ENCODE measurements around the gene SHC4.

The SHC4 gene

GRCh38 chr15:48862705-48863104, 101.0 kb downstream of the SHC4 start:
- H3K14ac ChIP-seq (ENCODE audit: low read length), result no peak overlapping the region
- no peak overlapping the region for H3K4me3 ChIP-seq (ENCODE audit: low read length in 2 of 2)
- H4K8ac ChIP-seq (ENCODE audit: low read depth, low read length), result no peak overlapping the region
- no peaks in the 10 kb centered on the region for H3K79me1 ChIP-seq (ENCODE audit: low read depth, low read length)
- H2AFZ ChIP-seq (ENCODE audit: low read length), result peak overlapping the region; percentile 77
- no peak overlapping the region for H2AK5ac ChIP-seq (ENCODE audit: low read depth, low read length)
- H3K9ac ChIP-seq (ENCODE audit: low read depth, low read length, poor library complexity), result no peak overlapping the region
- no peak overlapping the region for H2BK120ac ChIP-seq (ENCODE audit: low read depth, low read length)
- no peak overlapping the region for H3K27ac ChIP-seq (replicated peaks; ENCODE audit: low read length)
- no peak overlapping the region for H3K18ac ChIP-seq (ENCODE audit: low read length)
- H2BK15ac ChIP-seq (ENCODE audit: low read length), result no peak overlapping the region
- H3K4me1 ChIP-seq (ENCODE audit: control insufficient read depth in 2 of 2, insufficient read depth in 1 of 2, low read depth in 1 of 2, low read length in 2 of 2), result peaks cover 6 to 9% of the 10 kb centered on the region in 2 donors
- no peak overlapping the region for H4K91ac ChIP-seq (ENCODE audit: low read depth, low read length, poor library complexity)
- no peak overlapping the region for H2BK12ac ChIP-seq (ENCODE audit: low read length)
- H2BK5ac ChIP-seq (ENCODE audit: low read length), result no peak overlapping the region
- H3K4ac ChIP-seq (ENCODE audit: low read length), result no peak overlapping the region
- no peak overlapping the region for H3K23ac ChIP-seq (ENCODE audit: low read depth, low read length, poor library complexity)
- H3K36me3 ChIP-seq (replicated peaks in 1 of 2; ENCODE audit: control insufficient read depth in 2 of 2, insufficient read depth in 2 of 2, low read length in 2 of 2), result no peaks in the 10 kb centered on the region
- no peak for DNase-seq (ENCODE audit: low spot score)
- H3K4me2 ChIP-seq (ENCODE audit: insufficient read depth, low read length, poor library complexity, severe bottlenecking), result no peak overlapping the region
- no peaks in the 10 kb centered on the region for H3K9me3 ChIP-seq (replicated peaks in 1 of 2; ENCODE audit: control insufficient read depth in 2 of 2, insufficient read depth in 1 of 2, low read depth in 1 of 2, low read length in 2 of 2)
- H3K27me3 ChIP-seq (ENCODE audit: control insufficient read depth in 3 of 3, insufficient read depth in 3 of 3, low read depth in 1 of 3, low read length in 3 of 3), result no peaks in the 10 kb centered on the region
- WGBS, 2 donors (ENCODE audit: extremely low coverage in 2 of 2, insufficient read length in 2 of 2, insufficient replicate concordance in 1 of 2), result no CpG with 5 or more reads among the region's 1 CpG

DNA sequence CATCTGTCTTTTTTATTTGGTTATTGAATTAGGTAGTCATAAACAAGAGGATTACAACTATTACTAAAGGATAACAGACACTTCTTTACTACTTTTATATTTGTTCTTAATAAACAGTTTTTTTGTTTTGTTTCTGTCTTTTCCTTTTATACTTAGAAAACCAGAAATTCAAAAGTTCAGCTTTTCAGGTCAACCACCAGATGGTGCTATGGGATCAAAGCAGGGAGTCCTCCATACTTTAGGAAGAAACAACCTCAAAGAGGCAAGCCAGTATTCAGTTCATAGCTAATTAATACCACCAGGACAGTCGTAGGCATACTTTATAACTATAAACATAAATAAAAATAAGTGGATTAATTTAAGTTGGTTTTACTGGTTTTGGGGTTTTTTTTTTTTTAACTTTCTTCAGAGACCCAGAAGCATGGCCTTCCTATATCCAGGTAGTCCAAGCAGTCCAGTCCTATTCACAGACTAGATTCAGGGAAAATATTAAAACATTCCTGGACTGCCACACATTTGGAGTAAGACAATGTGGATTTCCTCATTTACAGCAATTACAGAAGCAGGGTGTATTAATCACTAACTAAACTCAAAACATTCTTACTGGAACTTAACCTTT, 101.8 kb downstream of the SHC4 start:
- DNase-seq (ENCODE audit: low spot score), result peak; percentile 56
- Histone ChIP-seq H3K4me2 (ENCODE audit: insufficient read depth, low read length, poor library complexity, severe bottlenecking) (no peak overlapping the region), H2AK5ac (ENCODE audit: low read depth, low read length) (no peak overlapping the region), H4K91ac (ENCODE audit: low read depth, low read length, poor library complexity) (no peak overlapping the region), H3K18ac (ENCODE audit: low read length) (no peak overlapping the region), H2BK15ac (ENCODE audit: low read length) (no peak overlapping the region), H2BK120ac (ENCODE audit: low read depth, low read length) (no peak overlapping the region), H3K4me1 (ENCODE audit: control insufficient read depth in 2 of 2, insufficient read depth in 1 of 2, low read depth in 1 of 2, low read length in 2 of 2) (peaks cover 6 to 11% of the 10 kb centered on the region in 2 donors), H3K27me3 (ENCODE audit: control insufficient read depth in 3 of 3, insufficient read depth in 3 of 3, low read depth in 1 of 3, low read length in 3 of 3) (no peaks in the 10 kb centered on the region), H3K79me1 (ENCODE audit: low read depth, low read length) (no peaks in the 10 kb centered on the region), H3K14ac (ENCODE audit: low read length) (no peak overlapping the region), H3K9ac (ENCODE audit: low read depth, low read length, poor library complexity) (no peak overlapping the region), H4K8ac (ENCODE audit: low read depth, low read length) (no peak overlapping the region), H3K9me3 (replicated peaks in 1 of 2; ENCODE audit: control insufficient read depth in 2 of 2, insufficient read depth in 1 of 2, low read depth in 1 of 2, low read length in 2 of 2) (no peaks in the 10 kb centered on the region), H3K23ac (ENCODE audit: low read depth, low read length, poor library complexity) (no peak overlapping the region), H3K27ac (replicated peaks; ENCODE audit: low read length) (no peak overlapping the region), H2AFZ (ENCODE audit: low read length) (peak overlapping the region; percentile 77), H3K4me3 (ENCODE audit: low read length in 2 of 2) (no peak overlapping the region), H2BK12ac (ENCODE audit: low read length) (no peak overlapping the region), H3K36me3 (replicated peaks in 1 of 2; ENCODE audit: control insufficient read depth in 2 of 2, insufficient read depth in 2 of 2, low read length in 2 of 2) (no peaks in the 10 kb centered on the region), H2BK5ac (ENCODE audit: low read length) (no peak overlapping the region), H3K4ac (ENCODE audit: low read length) (no peak overlapping the region)
- WGBS, 2 donors (ENCODE audit: extremely low coverage in 2 of 2, insufficient read length in 2 of 2, insufficient replicate concordance in 1 of 2), result no CpG with 5 or more reads among the region's 1 CpG

DNA sequence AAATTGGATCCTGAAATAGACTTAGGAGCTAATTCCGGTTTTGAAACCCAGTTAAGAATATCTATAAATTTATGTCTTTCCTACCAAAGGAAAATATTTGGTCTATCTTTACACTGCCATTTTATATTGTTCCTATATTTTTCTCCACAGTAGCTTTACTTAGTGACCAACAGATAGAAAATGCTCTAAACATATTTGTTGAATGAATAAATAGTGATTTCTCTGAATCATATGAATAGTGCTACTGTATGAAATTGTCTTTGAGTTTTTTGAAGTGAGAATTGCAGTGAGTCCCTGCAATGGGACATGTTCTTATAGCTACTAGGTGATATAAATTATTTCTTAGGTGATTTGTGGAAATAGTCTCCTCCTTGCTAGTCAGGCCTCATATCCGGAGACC, 104.3 kb downstream of the SHC4 start:
- Histone ChIP-seq H4K91ac (ENCODE audit: low read depth, low read length, poor library complexity) (no peak overlapping the region), H3K36me3 (replicated peaks in 1 of 2; ENCODE audit: control insufficient read depth in 2 of 2, insufficient read depth in 2 of 2, low read length in 2 of 2) (no peaks in the 10 kb centered on the region), H2BK5ac (ENCODE audit: low read length) (no peak overlapping the region), H2AK5ac (ENCODE audit: low read depth, low read length) (no peak overlapping the region), H3K27me3 (ENCODE audit: control insufficient read depth in 3 of 3, insufficient read depth in 3 of 3, low read depth in 1 of 3, low read length in 3 of 3) (no peaks in the 10 kb centered on the region), H3K9ac (ENCODE audit: low read depth, low read length, poor library complexity) (no peak overlapping the region), H2BK15ac (ENCODE audit: low read length) (no peak overlapping the region), H2BK12ac (ENCODE audit: low read length) (no peak overlapping the region), H2AFZ (ENCODE audit: low read length) (no peak overlapping the region), H3K4me2 (ENCODE audit: insufficient read depth, low read length, poor library complexity, severe bottlenecking) (no peak overlapping the region), H2BK120ac (ENCODE audit: low read depth, low read length) (no peak overlapping the region), H3K4me3 (ENCODE audit: low read length in 2 of 2) (no peak overlapping the region), H3K18ac (ENCODE audit: low read length) (no peak overlapping the region), H4K8ac (ENCODE audit: low read depth, low read length) (no peak overlapping the region), H3K79me1 (ENCODE audit: low read depth, low read length) (no peaks in the 10 kb centered on the region), H3K4me1 (ENCODE audit: control insufficient read depth in 2 of 2, insufficient read depth in 1 of 2, low read depth in 1 of 2, low read length in 2 of 2) (peaks cover 1 to 13% of the 10 kb centered on the region in 2 donors), H3K4ac (ENCODE audit: low read length) (no peak overlapping the region), H3K23ac (ENCODE audit: low read depth, low read length, poor library complexity) (no peak overlapping the region), H3K9me3 (replicated peaks in 1 of 2; ENCODE audit: control insufficient read depth in 2 of 2, insufficient read depth in 1 of 2, low read depth in 1 of 2, low read length in 2 of 2) (no peaks in the 10 kb centered on the region), H3K27ac (replicated peaks; ENCODE audit: low read length) (no peak overlapping the region), H3K14ac (ENCODE audit: low read length) (no peak overlapping the region)
- DNase-seq (ENCODE audit: low spot score), result no peak
- no CpG with 5 or more reads among the region's 2 CpGs for WGBS, 2 donors (ENCODE audit: extremely low coverage in 2 of 2, insufficient read length in 2 of 2, insufficient replicate concordance in 1 of 2)

DNA sequence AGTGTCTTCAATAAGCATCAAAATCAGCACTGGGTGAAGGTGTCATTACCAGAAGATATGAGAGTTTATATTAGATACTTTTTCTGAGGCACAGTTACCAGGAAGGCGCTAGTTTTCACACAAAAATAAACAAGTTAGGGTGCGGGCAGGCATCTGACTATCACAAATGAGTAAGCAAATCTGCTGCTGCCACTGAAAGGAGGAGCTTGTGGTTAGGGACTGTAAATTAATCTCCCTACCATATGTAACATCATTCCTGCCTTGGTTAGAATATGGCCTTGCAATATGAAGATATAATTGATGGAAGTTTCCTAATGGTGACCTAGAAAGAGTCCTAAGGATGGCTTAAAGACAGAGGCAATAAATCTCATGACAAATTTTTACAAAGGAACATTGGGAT, 105.3 kb downstream of the SHC4 start:
- peaks cover 1 to 13% of the 10 kb centered on the region in 2 donors for H3K4me1 ChIP-seq (ENCODE audit: control insufficient read depth in 2 of 2, insufficient read depth in 1 of 2, low read depth in 1 of 2, low read length in 2 of 2)
- no peak overlapping the region for H3K4ac ChIP-seq (ENCODE audit: low read length)
- H2BK15ac ChIP-seq (ENCODE audit: low read length), result no peak overlapping the region
- no peak overlapping the region for H3K9ac ChIP-seq (ENCODE audit: low read depth, low read length, poor library complexity)
- H3K4me3 ChIP-seq (ENCODE audit: low read length in 2 of 2), result no peak overlapping the region
- no peaks in the 10 kb centered on the region for H3K36me3 ChIP-seq (replicated peaks in 1 of 2; ENCODE audit: control insufficient read depth in 2 of 2, insufficient read depth in 2 of 2, low read length in 2 of 2)
- WGBS, 2 donors (ENCODE audit: extremely low coverage in 2 of 2, insufficient read length in 2 of 2, insufficient replicate concordance in 1 of 2), result no CpG with 5 or more reads among the region's 2 CpGs
- no peak overlapping the region for H3K27ac ChIP-seq (replicated peaks; ENCODE audit: low read length)
- no peak overlapping the region for H3K18ac ChIP-seq (ENCODE audit: low read length)
- no peaks in the 10 kb centered on the region for H3K27me3 ChIP-seq (ENCODE audit: control insufficient read depth in 3 of 3, insufficient read depth in 3 of 3, low read depth in 1 of 3, low read length in 3 of 3)
- H3K14ac ChIP-seq (ENCODE audit: low read length), result no peak overlapping the region
- no peak overlapping the region for H3K23ac ChIP-seq (ENCODE audit: low read depth, low read length, poor library complexity)
- no peak overlapping the region for H2BK12ac ChIP-seq (ENCODE audit: low read length)
- no peak overlapping the region for H3K4me2 ChIP-seq (ENCODE audit: insufficient read depth, low read length, poor library complexity, severe bottlenecking)
- peak overlapping the region; percentile 4 for H2AFZ ChIP-seq (ENCODE audit: low read length)
- H3K79me1 ChIP-seq (ENCODE audit: low read depth, low read length), result no peaks in the 10 kb centered on the region
- no peak overlapping the region for H2BK5ac ChIP-seq (ENCODE audit: low read length)
- DNase-seq (ENCODE audit: low spot score), result no peak
- H2BK120ac ChIP-seq (ENCODE audit: low read depth, low read length), result no peak overlapping the region
- no peak overlapping the region for H4K8ac ChIP-seq (ENCODE audit: low read depth, low read length)
- H3K9me3 ChIP-seq (replicated peaks in 1 of 2; ENCODE audit: control insufficient read depth in 2 of 2, insufficient read depth in 1 of 2, low read depth in 1 of 2, low read length in 2 of 2), result no peaks in the 10 kb centered on the region
- H4K91ac ChIP-seq (ENCODE audit: low read depth, low read length, poor library complexity), result no peak overlapping the region
- no peak overlapping the region for H2AK5ac ChIP-seq (ENCODE audit: low read depth, low read length)
